Activated CD8-positive, alpha-beta T cell treated with anti-CD3 and anti-CD28 coated beads for 36 hours (primary cell): ENCODE measurements around the gene SLX9. TPM values are rescaled to one million over a fixed set of nuclear protein-coding genes. Genes with fewer than 3 reads are reported as not detected.

Experiments
- ATAC-seq: fragments of 200-7000 bp; cut with Tn5 transposase; one replicate; pipeline ENCODE4 v1.10.0; 2021; ENCODE audit warnings: mild to moderate bottlenecking, moderate library complexity
- CTCF ChIA-PET: fragments of 350-600 bp; sonication (Branson Sonifier 250); formaldehyde crosslinking; loops from one replicate; lab custom pipeline; 2021; ENCODE audit warnings: antibody characterized with exemption; lab: Charles Lee
- POLR2A ChIA-PET: fragments of 350-600 bp; sonication (Branson Sonifier 250); formaldehyde crosslinking; loops from one replicate; lab custom pipeline; 2021; ENCODE audit warnings: antibody characterized with exemption; lab: Charles Lee
- DNase-seq: peaks from one replicate; pipeline ENCODE4 v3.0.0-alpha.2; 2020
- H3K27ac Mint-ChIP-seq: one replicate; pipeline ENCODE4 v1.8.0; 2021; ENCODE audit warnings: mild to moderate bottlenecking, mixed read lengths
- H3K27me3 Mint-ChIP-seq: one replicate; pipeline ENCODE4 v1.8.0; 2021; ENCODE audit warnings: mixed read lengths
- H3K36me3 Mint-ChIP-seq: one replicate; pipeline ENCODE4 v1.8.0; 2021; ENCODE audit warnings: low read depth, mixed read lengths
- H3K4me1 Mint-ChIP-seq: one replicate; pipeline ENCODE4 v1.8.0; 2021; ENCODE audit warnings: low read depth, mixed read lengths
- H3K4me3 Mint-ChIP-seq: one replicate; pipeline ENCODE4 v1.8.0; 2021; ENCODE audit warnings: mild to moderate bottlenecking, moderate library complexity, mixed read lengths
- H3K9me3 Mint-ChIP-seq: one replicate; pipeline ENCODE4 v1.8.0; 2021; ENCODE audit warnings: mixed read lengths
- CTCF ChIP-seq: fragments of 200-600 bp; IDR thresholded peaks from one replicate; pipeline ENCODE4 v1.8.0; 2022; ENCODE audit warnings: antibody characterized with exemption, mild to moderate bottlenecking
- intact Hi-C: fragments of 100-400 bp; cut with micrococcal nuclease; formaldehyde crosslinking; loops from one replicate; pipeline ENCODE4 v1.10.0; 2022
- total RNA-seq, 2 experiments: library from RNA; stranded (reverse); gene quantifications; one replicate each; pipeline ENCODE4 v1.2.3, GENCODE V29; 2021

The SLX9 gene
- total RNA-seq, 2 experiments from 2014 or later = 76.0 to 76.5 TPM

- no peaks in the 10 kb centered on the region for H3K36me3 Mint-ChIP-seq
- H3K27ac Mint-ChIP-seq = no peak overlapping the region
- TF ChIP-seq CTCF = no peak
- DNase-seq (no peak), ATAC-seq (no peak)
- ChIA-PET CTCF (interaction anchor here (0.9 to 1.2 kb wide), 2 partner anchors 141 to 143 kb away, joined by 3 read pairs; no protein-coding TSS in a partner anchor), POLR2A (interaction anchor here (0.9 kb wide), 1 partner anchor 103 kb away, joined by 3 read pairs; no protein-coding TSS in a partner anchor)
- no peaks in the 10 kb centered on the region for H3K9me3 Mint-ChIP-seq
- H3K4me1 Mint-ChIP-seq = no peaks in the 10 kb centered on the region
- H3K4me3 Mint-ChIP-seq = no peak overlapping the region
- H3K27me3 Mint-ChIP-seq = no peaks in the 10 kb centered on the region
- intact Hi-C loops = no loop called here
Measured at GRCh38 chr21:44995343-44995941, 55.6 kb downstream of the SLX9 start.

- Mint-ChIP-seq H3K4me1 (no peaks in the 10 kb centered on the region), H3K36me3 (no peaks in the 10 kb centered on the region), H3K27ac (no peak overlapping the region), H3K27me3 (no peaks in the 10 kb centered on the region), H3K9me3 (no peaks in the 10 kb centered on the region), H3K4me3 (no peak overlapping the region)
- POLR2A ChIA-PET = interaction anchor here (0.9 kb wide), 1 partner anchor 102 kb away, joined by 3 read pairs; no protein-coding TSS in a partner anchor
- intact Hi-C loops = no loop called here
- CTCF ChIA-PET = interaction anchor here (0.6 kb wide), 1 partner anchor 170 kb away, joined by 3 read pairs; no protein-coding TSS in a partner anchor
- no peak for ATAC-seq
- no peak for DNase-seq
- no peak for TF ChIP-seq CTCF
Measured at GRCh38 chr21:44996096-44996495, 56.3 kb downstream of the SLX9 start.

GRCh38 chr21:44996501-44996921, 56.7 kb downstream of the SLX9 start:
- H3K27me3 Mint-ChIP-seq = no peaks in the 10 kb centered on the region
- POLR2A ChIA-PET = no interaction called here

GRCh38 chr21:44996983-44997936, 57.4 kb downstream of the SLX9 start:
- no peaks in the 10 kb centered on the region for H3K4me1 Mint-ChIP-seq
- H3K4me3 Mint-ChIP-seq = no peak overlapping the region
- no peaks in the 10 kb centered on the region for H3K36me3 Mint-ChIP-seq
- intact Hi-C loops = no loop called here
- no peak overlapping the region for H3K27ac Mint-ChIP-seq
- DNase-seq (no peak), ATAC-seq (no peak)
- POLR2A ChIA-PET = no interaction called here
- no peak for TF ChIP-seq CTCF
- no peaks in the 10 kb centered on the region for H3K27me3 Mint-ChIP-seq
- CTCF ChIA-PET = interaction anchor here (0.6 to 0.7 kb wide), 2 partner anchors 131 to 169 kb away, joined by 3 read pairs; no protein-coding TSS in a partner anchor
- no peaks in the 10 kb centered on the region for H3K9me3 Mint-ChIP-seq

More at GRCh38 chr21:44996501-44996921, 56.7 kb downstream of the SLX9 start:
- intact Hi-C loops = no loop called here
- CTCF ChIA-PET = interaction anchor here (0.6 kb wide), 1 partner anchor 170 kb away, joined by 3 read pairs; no protein-coding TSS in a partner anchor
- Mint-ChIP-seq H3K27ac (no peak overlapping the region), H3K9me3 (no peaks in the 10 kb centered on the region), H3K36me3 (no peaks in the 10 kb centered on the region), H3K4me1 (no peaks in the 10 kb centered on the region), H3K4me3 (no peak overlapping the region)
- ATAC-seq (no peak), DNase-seq (no peak)
- TF ChIP-seq CTCF = no peak
